NOMO-1 treated with dmso at 0.1 percent for 144 hours (cell line): ENCODE data around the gene HEATR5B.
"Not testable (repeated sequence)": the region's sequence is repeated elsewhere in the genome, so short reads cannot be mapped to it uniquely, and the experiment has no call there.

Source experiments
- DNase-seq: peaks from one replicate; lab custom pipeline; 2025; ENCODE audit not compliant: unreplicated experiment; lab: John Stamatoyannopoulos, UW

HEATR5B gene

DNA sequence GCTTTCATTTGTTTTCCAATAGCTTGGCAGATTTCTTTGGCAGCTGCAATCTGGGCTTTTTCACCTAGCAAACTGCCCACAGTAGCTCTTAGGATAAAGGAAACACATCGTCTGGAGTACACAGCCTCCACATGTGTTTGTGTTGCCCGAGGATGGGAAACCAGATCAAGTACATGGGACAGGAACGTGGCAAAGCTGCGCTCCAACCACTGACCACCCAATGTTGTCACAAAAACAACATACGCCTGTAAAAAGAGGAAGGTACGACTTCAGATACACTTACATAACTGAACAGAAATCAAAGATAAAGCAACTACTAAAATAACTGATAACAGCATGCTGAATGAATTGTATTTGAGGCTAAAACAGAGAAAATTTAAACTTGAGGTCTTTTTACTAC, 15.5 kb downstream of the HEATR5B start:
- DNase-seq: no peak

DNA sequence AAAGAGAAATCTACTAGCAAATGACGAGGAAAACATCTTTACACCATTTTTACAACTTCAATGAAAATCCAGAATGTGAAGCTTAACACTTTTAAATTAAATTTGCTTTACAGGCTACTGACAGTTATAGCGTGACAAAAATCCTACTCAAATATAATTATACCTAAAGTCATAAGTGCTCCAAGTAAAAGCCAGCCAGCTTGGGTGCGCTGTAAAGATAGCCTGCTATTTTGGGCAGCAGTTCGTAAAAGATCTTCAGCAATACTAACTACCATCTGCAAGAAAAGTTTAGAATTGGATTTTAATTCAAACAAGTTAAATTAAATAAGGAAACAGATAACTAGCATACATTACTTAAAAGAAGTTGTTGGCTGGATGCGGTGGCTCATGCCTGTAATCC, 22.4 kb downstream of the HEATR5B start:
- no peak for DNase-seq

DNA sequence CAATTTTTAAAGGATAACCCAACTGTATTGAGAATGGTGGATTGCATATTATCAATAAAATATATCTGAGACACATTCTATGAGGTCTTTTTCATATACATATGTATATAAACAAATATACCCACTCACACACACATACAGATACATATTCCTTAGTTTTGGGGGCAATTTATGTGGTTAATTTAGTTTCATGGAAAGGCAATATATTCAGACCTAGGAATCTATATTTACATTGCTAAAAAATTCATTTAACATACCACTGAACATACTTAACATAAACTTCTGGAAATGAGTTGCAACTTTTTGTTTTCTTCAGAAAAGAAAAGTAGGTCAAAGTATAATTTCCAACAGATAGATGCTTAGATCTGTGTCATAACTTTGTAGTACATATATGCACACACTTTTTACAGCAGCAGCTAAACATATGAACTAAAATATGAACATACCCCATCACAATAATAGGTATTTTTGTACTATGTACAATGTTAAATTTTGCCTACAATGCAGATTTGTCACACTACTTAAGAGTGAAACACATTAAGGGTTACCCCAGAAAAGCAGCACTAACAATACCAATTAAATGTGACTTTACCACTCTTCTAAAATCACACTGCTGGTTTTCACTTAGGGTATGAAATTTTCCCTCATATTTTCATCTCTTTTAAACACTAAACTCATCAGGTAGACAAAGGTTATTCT, 23.0 kb downstream of the HEATR5B start:
- no peak for DNase-seq

DNA sequence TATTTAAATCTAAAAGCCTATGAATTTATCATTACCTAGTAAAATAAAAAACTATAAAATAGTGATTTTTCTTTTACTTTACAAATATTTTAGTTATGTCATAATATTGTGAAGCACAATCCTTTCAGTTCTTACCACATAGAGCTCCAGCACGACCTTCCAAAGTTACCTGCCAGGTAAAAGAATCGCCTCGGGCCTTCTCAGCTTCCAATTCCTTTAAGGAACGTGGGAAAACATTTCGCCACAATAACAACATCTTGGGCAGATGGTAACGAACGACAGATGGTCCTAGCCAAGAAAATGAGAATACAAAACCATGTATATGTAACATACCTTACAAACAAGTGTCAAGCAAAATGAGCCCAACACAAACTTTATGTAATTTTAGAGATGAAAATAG, 23.7 kb downstream of the HEATR5B start:
- DNase-seq: no peak

DNA sequence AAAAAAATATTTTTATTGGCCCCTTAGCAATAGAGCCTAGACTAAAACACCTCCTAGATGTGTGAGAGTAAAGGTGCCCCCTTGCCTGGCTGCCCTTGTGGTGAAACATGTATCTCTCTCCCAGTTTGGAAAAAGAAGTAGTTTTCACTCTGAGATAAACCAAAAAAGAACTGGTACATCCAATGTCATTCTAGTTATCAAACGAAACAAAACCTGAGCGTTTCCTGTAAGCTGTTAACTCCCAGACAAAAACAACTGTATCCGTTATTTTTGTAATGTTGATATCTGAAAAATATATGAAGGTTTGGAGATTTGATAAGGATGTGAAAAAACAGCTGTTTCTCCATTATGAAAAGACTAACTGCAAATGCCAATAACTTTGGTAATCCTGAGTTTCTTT, 24.3 kb downstream of the HEATR5B start:
- DNase-seq: no peak

GRCh38 chr2:37052600-37053332, 31.4 kb downstream of the HEATR5B start:
- no peak for DNase-seq

GRCh38 chr2:37039580-37039979, 44.6 kb downstream of the HEATR5B start:
- DNase-seq: no peak

GRCh38 chr2:37037771-37038170, 46.4 kb downstream of the HEATR5B start:
- DNase-seq: no peak

DNA sequence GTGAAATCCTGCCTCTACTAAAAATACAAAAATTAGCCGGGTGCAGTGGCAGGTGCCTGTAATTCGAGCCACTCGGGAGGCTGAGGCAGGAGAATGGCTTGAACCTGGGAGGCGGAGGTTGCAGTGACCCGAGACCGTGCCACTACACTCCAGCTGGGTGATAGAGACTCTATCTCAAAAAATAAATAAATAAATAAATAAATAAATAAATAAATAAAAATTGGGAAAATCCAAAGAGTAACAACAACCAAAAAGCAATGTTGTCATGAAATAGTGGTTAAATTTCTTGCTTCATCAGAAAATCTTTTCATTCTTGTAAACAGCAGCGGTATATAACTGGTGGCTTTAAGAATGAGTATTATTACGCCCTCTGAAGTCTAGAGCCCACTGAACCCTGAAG, 54.4 kb downstream of the HEATR5B start:
- DNase-seq: no peak

DNA sequence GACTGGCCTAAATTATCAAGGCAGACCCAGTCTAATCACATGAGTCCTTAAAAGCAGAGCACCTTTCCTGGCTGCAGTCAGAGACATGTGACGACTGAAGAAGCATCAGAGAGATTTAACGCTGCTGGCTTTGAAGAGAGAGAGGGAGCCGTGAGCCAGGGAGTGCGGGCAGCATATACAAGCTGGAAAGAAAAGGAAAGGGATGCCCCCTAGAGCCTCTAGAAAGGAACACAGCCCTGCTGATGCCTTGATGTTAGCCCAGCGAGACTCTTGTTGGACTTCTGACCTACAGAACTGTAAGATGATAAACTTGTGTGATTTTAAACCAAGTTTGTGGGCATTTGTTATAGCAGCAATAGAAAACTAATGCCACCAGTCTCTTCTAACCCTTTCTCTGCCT, 58.1 kb downstream of the HEATR5B start:
- DNase-seq: no peak

DNA sequence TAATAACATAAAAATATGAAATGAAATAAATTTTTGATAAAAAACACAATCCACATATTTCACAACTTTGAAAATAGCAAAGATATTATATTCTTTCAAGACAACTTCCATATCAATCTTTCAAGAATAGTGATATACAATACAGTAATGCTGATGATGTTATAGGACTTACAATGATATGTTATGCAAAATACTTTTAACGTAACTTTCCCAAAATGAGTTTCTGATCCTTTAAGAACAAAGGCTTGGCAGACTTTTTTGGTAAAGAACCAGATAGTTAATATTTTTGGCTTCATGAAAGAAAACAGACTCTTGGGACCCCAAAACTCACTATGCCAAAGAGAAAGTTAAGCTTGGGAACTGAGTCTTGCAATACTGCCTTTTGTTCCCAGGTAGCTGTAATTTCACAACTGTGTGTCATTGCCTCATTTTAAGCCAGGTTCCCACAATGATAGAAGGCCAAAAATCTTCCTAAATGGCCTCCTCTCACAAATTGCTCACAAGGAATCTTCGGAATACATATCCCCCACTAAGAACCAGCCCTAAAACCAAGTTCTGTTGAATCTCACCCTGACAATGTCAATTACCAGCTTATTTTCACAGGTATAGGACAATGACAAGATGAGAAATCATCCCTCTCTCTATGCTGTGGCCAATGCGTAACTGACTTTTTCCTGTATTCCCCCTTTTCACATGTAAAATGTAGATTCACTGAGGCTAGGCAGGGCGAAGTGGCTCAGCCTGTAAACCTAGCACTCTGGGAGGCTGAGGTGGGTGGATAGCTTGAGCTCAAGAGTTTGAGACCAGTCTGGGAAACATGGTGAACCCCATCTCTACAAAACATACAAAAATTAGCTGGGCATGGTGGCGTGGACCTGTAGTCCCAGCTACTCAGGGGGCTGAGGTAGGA, 63.0 kb downstream of the HEATR5B start:
- no peak for DNase-seq

- DNase-seq: no peak
These were observed 63.8 kb downstream of the HEATR5B start for GRCh38 chr2:37020212-37020886.

- no peak for DNase-seq
These were observed 70.9 kb downstream of the HEATR5B start for GRCh38 chr2:37013315-37013641.

DNA sequence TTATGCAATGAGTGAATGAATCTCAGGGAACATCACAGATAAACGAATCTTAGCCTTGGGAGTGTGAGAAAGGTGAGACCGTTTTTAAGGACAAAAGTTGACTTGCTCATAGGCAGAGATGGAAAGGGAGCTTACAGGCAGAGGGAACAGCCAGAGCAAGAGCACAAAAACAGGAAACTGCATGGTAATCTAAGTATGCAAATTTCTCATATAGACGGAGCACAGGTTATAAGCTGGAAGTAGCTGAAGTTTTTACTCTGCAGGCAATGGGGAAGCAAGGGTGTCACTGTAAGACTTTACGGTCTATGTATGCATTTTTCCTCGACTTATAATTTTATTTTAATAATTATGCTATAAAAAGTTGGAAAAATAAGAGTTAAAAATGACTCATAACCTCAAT, 73.0 kb downstream of the HEATR5B start:
- peak; percentile 1 for DNase-seq

- no peak for DNase-seq
These were observed 78.9 kb downstream of the HEATR5B start for GRCh38 chr2:37005118-37005868.

DNA sequence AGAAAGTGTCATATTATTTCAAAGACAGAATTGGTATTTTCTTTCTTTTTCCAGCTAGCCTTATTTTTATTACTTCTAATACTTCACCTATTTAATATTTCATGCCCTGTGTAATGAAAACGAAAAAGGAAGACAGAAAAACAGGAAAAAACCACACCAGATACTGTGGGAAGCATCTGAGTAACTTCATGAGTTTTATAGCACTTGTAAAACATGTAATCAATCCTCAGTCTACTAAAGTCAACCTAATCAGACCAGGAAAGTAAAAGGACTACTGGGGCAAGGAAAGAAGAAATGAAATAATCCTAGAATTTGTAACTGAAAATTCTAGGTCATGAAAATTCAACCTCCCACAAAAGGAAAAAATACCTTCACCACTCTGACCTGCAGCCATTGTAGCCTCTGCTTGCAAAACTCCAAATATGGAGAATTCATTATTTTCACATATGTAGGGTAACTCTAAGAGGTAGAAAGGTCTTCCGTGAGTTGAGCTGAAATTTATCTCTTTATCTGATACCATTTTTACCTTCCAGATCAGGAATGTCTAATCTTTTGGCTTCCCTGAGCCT, 83.1 kb downstream of the HEATR5B start:
- DNase-seq: no peak

GRCh38 chr2:37000318-37000717, 83.9 kb downstream of the HEATR5B start:
- DNase-seq: no peak

GRCh38 chr2:36999416-36999815, 84.8 kb downstream of the HEATR5B start:
- not testable (repeated sequence) for DNase-seq

DNA sequence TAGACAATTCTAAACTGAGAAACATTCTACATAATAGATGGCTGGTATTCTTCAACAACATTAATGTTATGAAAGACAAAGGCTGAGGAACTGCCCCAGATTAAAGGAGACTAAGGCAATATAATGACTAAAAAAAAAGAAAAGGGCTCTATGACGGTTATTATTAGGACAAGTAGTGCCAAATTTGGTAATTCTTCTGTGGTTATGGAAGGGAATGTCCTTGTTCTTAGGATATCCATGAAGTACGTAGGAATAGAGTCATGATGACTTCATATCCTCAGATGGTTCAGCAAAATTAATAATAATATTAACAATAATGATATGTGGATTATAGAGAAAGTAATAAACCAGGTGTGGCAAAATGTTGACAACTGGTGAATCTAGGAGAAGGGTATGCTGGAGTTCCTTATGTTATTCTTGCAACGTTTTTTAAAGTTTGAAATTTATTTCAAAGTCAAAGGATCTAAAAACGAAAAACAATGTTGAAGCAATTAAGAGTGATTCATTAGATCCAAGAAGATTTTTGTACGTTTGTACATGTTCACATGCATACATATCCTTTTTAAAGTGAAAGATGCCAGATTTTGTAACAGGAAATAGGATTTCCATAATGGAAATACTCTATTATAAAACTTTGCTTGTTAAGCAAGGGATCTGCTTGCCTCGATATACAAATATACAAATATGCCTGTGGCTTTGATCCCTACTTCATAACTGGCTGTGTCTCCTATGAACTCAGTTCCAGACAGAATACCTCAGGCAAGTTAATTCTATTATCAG, 90.1 kb downstream of the HEATR5B start:
- no peak for DNase-seq
